Endodermal cell (in vitro differentiated cells): ENCODE results near the gene RUVBL2. TPM values are rescaled to one million over a fixed set of nuclear protein-coding genes. Genes with fewer than 3 reads are reported as not detected.

Experiments
- DNase-seq: peaks from one replicate; pipeline ENCODE4 v3.0.0-alpha.2; 2017
- H3K27ac ChIP-seq: 2 replicates; pipeline ENCODE4 v1.5.1; 2013; ENCODE audit warnings: mild to moderate bottlenecking, low read depth, low read length, moderate library complexity
- H3K27me3 ChIP-seq: 2 replicates; pipeline ENCODE4 v1.6.1; 2013; ENCODE audit warnings: mild to moderate bottlenecking, low read length, moderate library complexity; ENCODE audit not compliant: insufficient read depth, control insufficient read depth, poor library complexity, severe bottlenecking
- H3K36me3 ChIP-seq: 2 replicates; pipeline ENCODE4 v1.7.0; 2013; ENCODE audit warnings: mild to moderate bottlenecking, low read length, moderate library complexity; ENCODE audit not compliant: control insufficient read depth, insufficient read depth
- H3K4me1 ChIP-seq: one replicate; pipeline ENCODE4 v1.7.0; 2013; ENCODE audit warnings: low read length; ENCODE audit not compliant: control insufficient read depth, insufficient read depth
- H3K4me3 ChIP-seq: 2 replicates; pipeline ENCODE4 v1.5.1; 2013; ENCODE audit warnings: mild to moderate bottlenecking, low read length, moderate library complexity
- H3K9ac ChIP-seq: 2 replicates; pipeline ENCODE4 v1.6.1; 2013; ENCODE audit warnings: mild to moderate bottlenecking, low read length, moderate library complexity; ENCODE audit not compliant: poor library complexity, severe bottlenecking; ENCODE audit errors: extremely low read depth
- H3K9me3 ChIP-seq: 2 replicates; pipeline ENCODE4 v1.6.1; 2013; ENCODE audit warnings: mild to moderate bottlenecking, low read length, moderate library complexity; ENCODE audit not compliant: control insufficient read depth
- H3K27ac Mint-ChIP-seq: 2 replicates; pipeline ENCODE4 v1.8.0; 2020; ENCODE audit warnings: mixed read lengths
- H3K27me3 Mint-ChIP-seq: 2 replicates; pipeline ENCODE4 v1.8.0; 2021; ENCODE audit warnings: mild to moderate bottlenecking, mixed read lengths; ENCODE audit not compliant: insufficient read depth
- H3K36me3 Mint-ChIP-seq: 2 replicates; pipeline ENCODE4 v1.8.0; 2020; ENCODE audit warnings: low read depth, mixed read lengths
- H3K4me1 Mint-ChIP-seq: 2 replicates; pipeline ENCODE4 v1.8.0; 2020; ENCODE audit warnings: mixed read lengths
- H3K4me3 Mint-ChIP-seq: 2 replicates; pipeline ENCODE4 v1.8.0; 2020; ENCODE audit warnings: mild to moderate bottlenecking, moderate library complexity, mixed read lengths
- H3K9me3 Mint-ChIP-seq: 2 replicates; pipeline ENCODE4 v1.8.0; 2020; ENCODE audit warnings: mild to moderate bottlenecking, mixed read lengths
- WGBS, 2 experiments: methylation state at CpG; one replicate each; pipeline versions ENCODE4 v1.1.5 to v1.1.7; 2013; ENCODE audit warnings: missing lambda C conversion rate in 2 of 2, mixed read lengths in 1 of 2; ENCODE audit not compliant: insufficient coverage in 1 of 2, insufficient read length in 1 of 2; 5-methylcytosine and 5-hydroxymethylcytosine counted together
- total RNA-seq, 2 donors: library from RNA; stranded (reverse); fragmentation: NEBNext Ultra II Directional in 1 of 2; extraction: Animal tissue kit (Norgen Biotek cat#: 25700) in 1 of 2; gene quantifications; 2 replicates in 1 of 2; 3 replicates in 1 of 2; pipeline ENCODE4 v1.2.1, GENCODE V29; 2021
- TF ChIP-seq, protein P1 (sequence below): fragments of 200-600 bp; sonication (generic); conservative IDR thresholded peaks from 2 replicates; pipeline ENCODE4 v1.5.0; 2021; ENCODE audit warnings: antibody characterized with exemption, mild to moderate bottlenecking

Gene RUVBL2
- total RNA-seq, 2 donors from 2014 or later, result 101 to 112 TPM

DNA sequence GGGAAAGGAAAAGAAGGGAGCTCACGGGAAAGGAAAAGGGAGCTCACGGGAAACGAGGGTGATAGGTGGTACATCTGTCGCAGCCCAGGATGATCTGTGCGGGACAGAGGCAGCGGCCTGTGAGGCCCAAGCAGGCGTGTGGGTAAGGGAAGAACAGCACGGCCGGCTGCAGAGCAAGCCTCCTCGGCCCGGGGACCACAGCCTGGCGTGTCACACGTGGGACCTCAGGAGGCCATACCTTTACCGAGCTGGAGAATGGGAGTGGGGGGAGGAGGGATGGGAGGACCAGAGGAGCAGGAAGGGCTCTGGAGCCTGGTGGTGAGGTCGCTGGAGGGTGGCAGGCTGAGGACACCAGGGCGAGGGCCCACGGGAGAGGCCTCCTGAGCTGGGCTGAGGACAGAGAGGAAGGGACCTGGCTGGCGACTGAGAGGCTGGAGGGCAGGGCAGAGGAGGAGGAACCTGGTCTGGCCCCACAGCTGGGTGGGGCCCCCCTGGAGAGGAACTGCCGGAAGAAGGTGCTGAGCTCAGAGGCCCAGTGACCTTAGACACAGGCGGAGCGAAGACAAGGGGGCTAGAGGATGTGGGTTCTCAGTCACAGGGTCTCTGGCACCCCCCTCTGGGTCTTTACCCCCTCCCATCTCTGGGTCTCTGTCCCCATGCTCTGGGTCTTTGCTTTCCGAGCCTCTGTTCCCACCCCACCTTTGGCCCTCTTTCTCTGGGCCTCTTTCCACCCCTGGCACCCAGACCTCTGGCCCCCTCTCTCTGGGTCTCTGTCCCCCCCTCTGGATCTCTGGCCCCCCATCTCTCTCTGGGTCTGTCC, 31.4 kb upstream of the RUVBL2 start:
- Histone ChIP-seq H3K36me3 (peaks cover 37% of the 10 kb centered on the region), H3K27ac (peak overlapping the region; percentile 49), H3K4me1 (peaks cover 14% of the 10 kb centered on the region), H3K9ac (no peak overlapping the region), H3K27me3 (no peaks in the 10 kb centered on the region), H3K9me3 (no peaks in the 10 kb centered on the region), H3K4me3 (no peak overlapping the region)
- Mint-ChIP-seq H3K36me3 (peaks cover 49% of the 10 kb centered on the region), H3K4me1 (peaks cover 18% of the 10 kb centered on the region), H3K27ac (peak overlapping the region; percentile 98), H3K4me3 (no peak overlapping the region), H3K27me3 (peaks cover 2% of the 10 kb centered on the region), H3K9me3 (no peaks in the 10 kb centered on the region)
- TF ChIP-seq, protein P1, sequence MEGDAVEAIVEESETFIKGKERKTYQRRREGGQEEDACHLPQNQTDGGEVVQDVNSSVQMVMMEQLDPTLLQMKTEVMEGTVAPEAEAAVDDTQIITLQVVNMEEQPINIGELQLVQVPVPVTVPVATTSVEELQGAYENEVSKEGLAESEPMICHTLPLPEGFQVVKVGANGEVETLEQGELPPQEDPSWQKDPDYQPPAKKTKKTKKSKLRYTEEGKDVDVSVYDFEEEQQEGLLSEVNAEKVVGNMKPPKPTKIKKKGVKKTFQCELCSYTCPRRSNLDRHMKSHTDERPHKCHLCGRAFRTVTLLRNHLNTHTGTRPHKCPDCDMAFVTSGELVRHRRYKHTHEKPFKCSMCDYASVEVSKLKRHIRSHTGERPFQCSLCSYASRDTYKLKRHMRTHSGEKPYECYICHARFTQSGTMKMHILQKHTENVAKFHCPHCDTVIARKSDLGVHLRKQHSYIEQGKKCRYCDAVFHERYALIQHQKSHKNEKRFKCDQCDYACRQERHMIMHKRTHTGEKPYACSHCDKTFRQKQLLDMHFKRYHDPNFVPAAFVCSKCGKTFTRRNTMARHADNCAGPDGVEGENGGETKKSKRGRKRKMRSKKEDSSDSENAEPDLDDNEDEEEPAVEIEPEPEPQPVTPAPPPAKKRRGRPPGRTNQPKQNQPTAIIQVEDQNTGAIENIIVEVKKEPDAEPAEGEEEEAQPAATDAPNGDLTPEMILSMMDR, result no peak
- peak; percentile 82 for DNase-seq
- whole genome bisulfite sequencing, 2 experiments, result 75 to 85% methylated on average over 14 to 22 of the region's 22 CpGs

DNA sequence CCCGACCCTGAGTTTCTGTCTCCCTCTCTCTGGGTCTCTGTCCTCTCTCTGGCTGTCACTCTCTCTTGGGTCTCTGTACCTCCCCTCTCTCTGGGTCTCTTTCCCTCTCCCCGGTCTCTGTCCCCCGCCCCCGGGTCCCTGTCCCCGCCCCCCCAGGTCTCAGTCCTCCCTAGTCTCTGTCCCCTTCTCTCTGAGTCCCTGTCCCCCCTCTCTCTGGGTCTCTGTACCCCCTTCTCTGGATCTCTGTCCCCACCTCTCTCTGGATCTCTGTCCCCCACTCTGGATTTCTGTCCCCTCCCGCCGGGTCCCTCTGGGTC, 30.9 kb upstream of the RUVBL2 start:
- peak; percentile 58 for DNase-seq
- H3K4me1 Mint-ChIP-seq, result peaks cover 18% of the 10 kb centered on the region
- H3K4me3 Mint-ChIP-seq, result peak overlapping the region; percentile 100
- H3K9ac ChIP-seq, result no peak overlapping the region
- H3K4me1 ChIP-seq, result peaks cover 14% of the 10 kb centered on the region
- H3K27ac ChIP-seq, result no peak overlapping the region
- WGBS, 2 experiments, result 81% methylated on average over 2 of the region's 7 CpGs; no CpG with 5 or more reads in 1 of the 2 experiments
- no peaks in the 10 kb centered on the region for H3K9me3 Mint-ChIP-seq
- TF ChIP-seq, protein P1, result no peak
- no peaks in the 10 kb centered on the region for H3K27me3 ChIP-seq
- peaks cover 47% of the 10 kb centered on the region for H3K36me3 Mint-ChIP-seq
- peaks cover 36% of the 10 kb centered on the region for H3K36me3 ChIP-seq
- no peaks in the 10 kb centered on the region for H3K9me3 ChIP-seq
- H3K4me3 ChIP-seq, result no peak overlapping the region
- H3K27ac Mint-ChIP-seq, result peak overlapping the region; percentile 98
- H3K27me3 Mint-ChIP-seq, result peaks cover 2% of the 10 kb centered on the region

DNA sequence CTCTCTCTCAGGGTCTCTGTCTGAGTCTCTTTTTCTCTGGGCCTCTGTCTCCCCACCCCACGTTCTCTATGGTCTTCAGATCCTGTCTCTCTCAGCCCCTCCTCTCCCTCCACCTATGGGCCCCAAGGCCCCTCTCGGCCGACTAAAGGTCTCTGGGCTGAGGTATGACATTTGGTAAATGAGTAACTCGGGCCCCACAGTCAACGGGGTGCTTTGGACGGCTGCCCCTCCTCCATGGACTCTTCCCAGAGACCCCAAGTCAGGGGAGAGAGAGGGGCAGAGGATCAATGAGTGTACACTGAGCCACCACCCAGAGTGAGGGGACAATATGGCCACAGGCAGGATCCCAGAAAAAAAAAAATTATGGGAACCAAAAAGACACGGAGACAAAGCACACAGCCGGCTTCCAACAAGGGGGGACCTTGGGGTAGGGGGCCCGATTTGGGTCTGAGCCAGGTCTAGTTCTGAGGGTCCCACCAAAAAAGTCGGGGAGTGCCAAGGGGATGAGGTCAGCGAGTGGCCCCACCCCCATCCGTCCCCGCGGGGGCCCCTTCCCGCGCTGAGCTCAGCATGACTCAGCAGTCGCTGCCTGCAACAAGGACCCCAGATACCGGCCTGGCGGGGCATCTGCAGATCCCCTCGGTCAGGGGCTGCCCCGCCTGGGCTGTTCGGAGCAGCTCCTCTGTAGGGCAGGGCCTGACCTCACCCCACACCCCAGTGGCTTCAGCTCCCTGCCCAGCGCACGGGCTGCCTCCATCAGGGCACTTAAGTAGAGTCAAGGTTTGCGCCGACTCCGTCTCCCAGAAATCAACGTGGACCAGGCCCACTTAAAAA, 30.1 kb upstream of the RUVBL2 start:
- peaks cover 14% of the 10 kb centered on the region for H3K4me1 ChIP-seq
- peak overlapping the region; percentile 75 for H3K27ac ChIP-seq
- 22 to 26% methylated on average over 14 to 28 of the region's 28 CpGs for WGBS, 2 experiments
- H3K27ac Mint-ChIP-seq, result peak overlapping the region; percentile 98
- H3K4me3 ChIP-seq, result peak overlapping the region; percentile 76
- TF ChIP-seq, protein P1, result no peak
- peak overlapping the region; percentile 74 for H3K9ac ChIP-seq
- H3K36me3 Mint-ChIP-seq, result peaks cover 47% of the 10 kb centered on the region
- DNase-seq, result peak; percentile 94
- H3K27me3 ChIP-seq, result no peaks in the 10 kb centered on the region
- H3K27me3 Mint-ChIP-seq, result peaks cover 2% of the 10 kb centered on the region
- peaks cover 18% of the 10 kb centered on the region for H3K4me1 Mint-ChIP-seq
- peak overlapping the region; percentile 100 for H3K4me3 Mint-ChIP-seq
- H3K36me3 ChIP-seq, result peaks cover 36% of the 10 kb centered on the region
- H3K9me3 Mint-ChIP-seq, result no peaks in the 10 kb centered on the region
- no peaks in the 10 kb centered on the region for H3K9me3 ChIP-seq
